HG03064 (cell line): ENCODE results near the gene CGNL1.

Source experiments
- ATAC-seq: cut with Tn5 transposase; IDR thresholded peaks from one replicate; pipeline ENCODE4 v1.9.1; 2021; ENCODE audit warnings: low read depth; ENCODE audit not compliant: unreplicated experiment

The CGNL1 gene

GRCh38 chr15:57540211-57540610 lies 163.9 kb downstream of the CGNL1 start:
- no peak for ATAC-seq

- ATAC-seq = peak; percentile 67
Observed at GRCh38 chr15:57540736-57541135, 164.4 kb downstream of the CGNL1 start.

- ATAC-seq = no peak
Observed at GRCh38 chr15:57541271-57541670, 165.0 kb downstream of the CGNL1 start.

GRCh38 chr15:57541805-57542504 lies 165.7 kb downstream of the CGNL1 start:
- no peak for ATAC-seq

- no peak for ATAC-seq
Observed at GRCh38 chr15:57542505-57542817, 166.2 kb downstream of the CGNL1 start.

- no peak for ATAC-seq
Observed at GRCh38 chr15:57544848-57545480, 168.7 kb downstream of the CGNL1 start.

GRCh38 chr15:57545995-57546394 lies 169.7 kb downstream of the CGNL1 start:
- ATAC-seq = no peak

GRCh38 chr15:57547243-57547755 lies 171.0 kb downstream of the CGNL1 start:
- ATAC-seq = no peak

- no peak for ATAC-seq
Observed at GRCh38 chr15:57548351-57548750, 172.0 kb downstream of the CGNL1 start.

GRCh38 chr15:57548835-57549234 lies 172.5 kb downstream of the CGNL1 start:
- ATAC-seq = no peak

- no peak for ATAC-seq
Observed at GRCh38 chr15:57549935-57550334, 173.6 kb downstream of the CGNL1 start.

GRCh38 chr15:57550640-57551039 lies 174.3 kb downstream of the CGNL1 start:
- no peak for ATAC-seq

GRCh38 chr15:57551715-57552677 lies 175.7 kb downstream of the CGNL1 start:
- ATAC-seq = no peak

- ATAC-seq = no peak
Observed at GRCh38 chr15:57552678-57553334, 176.5 kb downstream of the CGNL1 start.

- no peak for ATAC-seq
Observed at GRCh38 chr15:57553526-57553925, 177.2 kb downstream of the CGNL1 start.

GRCh38 chr15:57554063-57554811 lies 177.9 kb downstream of the CGNL1 start:
- no peak for ATAC-seq

GRCh38 chr15:57554812-57555179 lies 178.5 kb downstream of the CGNL1 start:
- ATAC-seq = no peak

- no peak for ATAC-seq
Observed at GRCh38 chr15:57555270-57555669, 179.0 kb downstream of the CGNL1 start.

- ATAC-seq = no peak
Observed at GRCh38 chr15:57556040-57556439, 179.7 kb downstream of the CGNL1 start.

GRCh38 chr15:57557267-57557666 lies 181.0 kb downstream of the CGNL1 start:
- no peak for ATAC-seq
